VCaP (cell line): ENCODE measurements around the gene ANGPTL4.
"Not testable (repeated sequence)": the region's sequence is repeated elsewhere in the genome, so short reads cannot be mapped to it uniquely, and the experiment has no call there.

Source experiments
- H3K27ac ChIP-seq: fragments of 450-650 bp; 2 replicates; pipeline ENCODE4 v1.5.1; 2017
- TF ChIP-seq, protein P1 (sequence below): fragments of 450-650 bp; conservative IDR thresholded peaks from 2 replicates; pipeline ENCODE4 v1.5.1; 2017; ENCODE audit warnings: mild to moderate bottlenecking, moderate library complexity

ANGPTL4 gene

DNA sequence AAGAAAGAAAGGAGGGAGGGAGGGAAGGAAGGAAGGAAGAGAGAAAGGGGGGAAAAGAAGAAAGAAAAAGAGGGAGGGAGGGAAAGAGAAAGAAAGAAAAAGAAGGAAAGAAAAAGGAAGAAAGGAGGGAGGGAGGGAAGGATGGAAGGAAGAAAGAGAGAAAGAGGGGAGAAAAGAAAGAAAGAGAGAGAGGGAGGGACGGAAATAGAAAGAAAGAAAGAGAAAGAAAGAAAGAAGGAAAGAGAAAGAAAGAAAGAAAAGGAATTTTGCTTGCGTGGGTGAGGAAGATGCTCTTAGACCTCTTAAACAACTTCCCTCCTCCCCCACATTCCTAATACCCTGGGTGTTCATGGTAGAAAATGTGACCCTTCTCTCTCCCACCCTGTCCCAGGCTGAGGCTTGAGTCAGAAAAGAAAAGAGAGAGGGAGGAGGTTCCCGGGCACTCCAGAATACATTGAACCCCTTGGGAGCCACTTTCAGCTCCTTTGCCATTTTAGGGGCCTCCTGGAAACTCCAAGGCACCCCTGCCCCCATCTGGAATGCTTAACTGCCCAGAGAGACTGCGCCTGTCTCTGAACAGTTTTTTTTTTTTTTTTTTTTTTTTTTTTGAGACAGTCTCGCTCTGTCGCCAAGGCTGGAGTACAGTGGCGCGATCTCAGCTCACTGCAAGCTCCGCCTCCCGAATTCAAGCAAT, 11.7 kb upstream of the ANGPTL4 start:
- TF ChIP-seq, protein P1, sequence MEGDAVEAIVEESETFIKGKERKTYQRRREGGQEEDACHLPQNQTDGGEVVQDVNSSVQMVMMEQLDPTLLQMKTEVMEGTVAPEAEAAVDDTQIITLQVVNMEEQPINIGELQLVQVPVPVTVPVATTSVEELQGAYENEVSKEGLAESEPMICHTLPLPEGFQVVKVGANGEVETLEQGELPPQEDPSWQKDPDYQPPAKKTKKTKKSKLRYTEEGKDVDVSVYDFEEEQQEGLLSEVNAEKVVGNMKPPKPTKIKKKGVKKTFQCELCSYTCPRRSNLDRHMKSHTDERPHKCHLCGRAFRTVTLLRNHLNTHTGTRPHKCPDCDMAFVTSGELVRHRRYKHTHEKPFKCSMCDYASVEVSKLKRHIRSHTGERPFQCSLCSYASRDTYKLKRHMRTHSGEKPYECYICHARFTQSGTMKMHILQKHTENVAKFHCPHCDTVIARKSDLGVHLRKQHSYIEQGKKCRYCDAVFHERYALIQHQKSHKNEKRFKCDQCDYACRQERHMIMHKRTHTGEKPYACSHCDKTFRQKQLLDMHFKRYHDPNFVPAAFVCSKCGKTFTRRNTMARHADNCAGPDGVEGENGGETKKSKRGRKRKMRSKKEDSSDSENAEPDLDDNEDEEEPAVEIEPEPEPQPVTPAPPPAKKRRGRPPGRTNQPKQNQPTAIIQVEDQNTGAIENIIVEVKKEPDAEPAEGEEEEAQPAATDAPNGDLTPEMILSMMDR, result no peak
- no peak overlapping the region for H3K27ac ChIP-seq

DNA sequence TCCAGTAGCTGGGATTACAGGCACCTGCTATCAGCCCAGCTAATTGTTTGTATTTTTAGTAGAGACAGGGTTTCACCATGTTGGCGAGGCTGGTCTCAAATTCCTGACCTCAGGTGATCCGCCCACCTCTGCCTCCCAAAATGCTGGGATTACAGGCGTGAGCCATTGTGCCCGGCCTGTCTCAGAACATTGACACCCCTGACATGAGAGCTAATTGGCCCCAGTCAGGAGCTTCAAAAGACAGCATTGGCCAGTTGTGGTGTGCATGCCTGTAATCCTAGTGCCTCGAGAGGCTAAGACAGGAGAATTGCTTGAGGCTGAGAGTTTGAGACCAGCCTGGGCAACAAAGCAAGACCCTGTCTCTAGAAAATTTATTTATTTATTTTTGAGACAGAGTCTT, 11.1 kb upstream of the ANGPTL4 start:
- not testable (repeated sequence) for H3K27ac ChIP-seq

DNA sequence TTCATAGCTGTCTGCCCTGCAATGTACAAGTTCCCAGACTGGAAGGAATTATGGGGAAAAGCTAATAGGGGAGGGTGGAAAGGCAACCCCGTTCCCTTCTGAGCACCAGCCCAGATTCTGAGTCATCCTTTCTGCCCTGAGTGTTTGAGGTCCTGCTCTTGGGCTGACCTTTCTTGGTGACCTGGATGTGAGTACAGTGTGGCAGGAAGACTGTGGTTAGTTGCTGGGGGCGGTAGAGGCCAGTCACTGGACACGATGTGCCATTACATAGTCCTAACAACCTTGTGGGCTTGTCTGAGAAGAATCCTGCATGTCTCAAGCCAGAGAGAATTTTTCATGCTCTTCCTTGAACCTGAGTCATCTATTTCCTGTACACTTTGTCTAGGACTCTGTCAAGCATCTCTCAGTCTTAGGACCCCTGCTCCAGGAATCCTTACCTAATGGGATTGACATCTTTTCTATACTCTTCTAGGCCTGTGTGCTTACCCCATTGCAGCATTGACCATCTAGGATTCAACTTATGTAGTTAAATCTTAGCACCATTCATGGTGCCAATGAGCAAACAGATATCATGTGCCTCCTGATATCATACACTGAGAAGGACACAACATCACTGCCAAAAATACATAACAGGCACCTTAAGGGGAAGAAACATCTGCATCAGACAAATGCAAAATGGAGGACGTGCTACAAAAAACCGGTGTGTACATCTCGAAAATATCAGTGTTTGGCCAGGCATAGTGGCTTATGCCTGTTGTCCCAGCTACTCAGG, 8.1 kb upstream of the ANGPTL4 start:
- H3K27ac ChIP-seq, result no peak overlapping the region
- TF ChIP-seq, protein P1, result no peak

DNA sequence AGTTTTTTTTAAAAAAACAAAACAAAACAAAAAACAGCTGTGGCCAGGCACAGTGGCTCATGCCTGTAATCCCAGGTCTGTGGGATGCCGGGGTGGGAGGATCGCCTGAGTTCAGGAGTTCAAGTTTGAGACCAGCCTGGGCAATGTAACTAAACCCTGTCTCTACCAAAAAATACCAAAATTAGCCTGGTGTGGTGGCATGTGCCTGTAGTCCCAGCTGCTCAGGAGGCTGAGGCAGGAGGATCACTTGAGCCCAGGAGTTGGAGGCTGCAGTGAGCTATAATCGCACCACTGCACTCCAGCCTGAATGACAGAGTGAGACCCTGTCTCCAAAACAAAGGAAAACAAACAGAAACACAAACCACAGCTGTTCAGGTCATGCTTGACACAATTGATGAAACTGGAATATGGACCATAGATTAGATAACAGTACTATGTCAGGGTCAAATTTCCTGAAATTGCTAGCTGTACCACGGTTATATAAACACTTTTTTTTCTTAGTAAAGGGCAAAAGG, 6.9 kb upstream of the ANGPTL4 start:
- TF ChIP-seq, protein P1, result no peak
- no peak overlapping the region for H3K27ac ChIP-seq

DNA sequence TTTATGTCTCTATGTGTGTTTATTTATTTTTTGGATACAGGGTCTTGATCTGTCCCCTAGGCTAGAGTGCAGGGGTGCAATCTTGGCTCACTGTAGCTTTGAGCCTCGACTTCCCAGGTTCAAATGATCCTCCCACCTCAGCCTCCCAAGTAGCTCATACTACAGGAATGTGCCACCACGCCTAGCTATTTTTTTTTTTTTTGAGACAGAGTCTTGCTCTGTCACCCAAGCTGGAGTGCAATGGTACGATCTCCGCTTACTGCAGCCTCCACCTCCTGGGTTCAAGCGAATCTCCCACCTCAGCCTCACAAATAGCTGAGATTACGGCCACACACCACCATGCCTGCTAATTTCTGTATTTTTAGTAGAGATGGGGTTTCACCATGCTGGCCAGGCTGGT, 5.0 kb upstream of the ANGPTL4 start:
- H3K27ac ChIP-seq, result no peak overlapping the region
- TF ChIP-seq, protein P1, result no peak

DNA sequence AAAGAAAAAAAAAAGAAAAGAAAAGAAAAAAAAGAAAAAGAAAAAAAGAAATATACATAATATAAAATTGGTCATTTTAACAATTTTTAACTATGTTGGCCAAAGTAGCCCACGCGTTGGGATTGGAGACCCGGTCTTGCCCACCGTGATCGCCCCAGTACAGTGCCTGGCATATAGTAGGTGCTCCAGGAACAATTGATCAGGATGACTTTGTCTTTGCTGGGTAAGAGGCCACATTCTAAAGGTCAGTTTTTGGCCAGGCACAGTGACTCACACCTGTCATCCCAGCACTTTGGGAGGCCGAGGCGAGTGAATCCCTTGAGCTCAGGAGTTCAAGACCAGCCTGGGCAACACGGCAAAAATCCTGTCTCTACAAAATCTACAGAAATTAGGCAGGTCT, 3.8 kb upstream of the ANGPTL4 start:
- H3K27ac ChIP-seq, result no peak overlapping the region
- TF ChIP-seq, protein P1, result no peak

DNA sequence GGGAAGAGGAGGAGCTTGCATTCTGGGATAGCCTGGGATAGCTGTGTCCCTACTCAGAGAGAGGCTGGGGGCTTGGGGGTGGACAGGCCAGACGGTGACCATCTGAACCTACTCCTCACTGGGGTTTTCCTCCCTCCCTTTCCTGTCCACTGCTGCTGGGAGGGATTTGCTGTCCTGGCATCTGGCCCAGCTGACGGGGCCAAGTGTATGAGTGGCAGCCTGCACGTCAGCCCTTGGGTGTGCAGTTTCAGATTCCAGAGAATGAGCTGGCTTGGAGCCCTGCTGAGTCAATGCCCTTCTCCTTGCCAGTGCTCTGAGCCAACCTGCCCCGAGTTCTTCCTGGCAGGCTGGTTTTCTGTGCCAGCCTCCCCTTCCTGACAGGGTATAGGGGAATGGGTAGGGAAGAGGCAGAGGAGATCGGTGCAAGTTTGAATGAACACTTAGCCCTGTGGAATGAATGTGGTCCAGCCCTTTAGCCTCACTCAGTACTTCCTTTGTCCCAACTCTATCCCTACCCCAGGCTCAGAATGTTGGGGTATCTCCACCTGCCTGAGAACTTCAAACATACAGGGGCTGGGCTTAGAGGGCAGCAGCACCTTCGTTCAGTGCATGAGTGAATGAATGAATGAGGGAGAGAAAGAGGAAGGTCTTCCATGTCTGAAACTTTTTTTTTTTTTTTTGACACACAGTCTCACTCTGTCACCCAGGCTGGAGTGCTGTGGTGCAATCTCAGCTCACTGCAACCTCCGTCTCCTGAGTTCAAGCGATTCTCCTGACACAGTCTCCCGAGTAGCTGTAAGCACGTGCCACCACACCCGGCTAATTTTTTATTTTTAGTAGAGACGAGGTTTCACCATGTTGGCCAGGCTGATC, 1.8 kb upstream of the ANGPTL4 start:
- TF ChIP-seq, protein P1, result no peak
- peak overlapping the region; percentile 37 for H3K27ac ChIP-seq
